IMR-90 (cell line): ENCODE results near the gene SHROOM3. TPM values are rescaled to one million over a fixed set of nuclear protein-coding genes. Genes with fewer than 3 reads are reported as not detected.

Experiments
- ATAC-seq: fragments of 200-7000 bp; cut with Tn5 transposase; 2 replicates; pipeline ENCODE4 v1.9.1; 2020; ENCODE audit warnings: low read depth, mild to moderate bottlenecking, moderate library complexity
- BruUV-seq: library from RNA; stranded (reverse); fragments of 400-500 nt; replicated peaks from 2 replicates; lab custom pipeline; 2021; lab: Mats Ljungman, UMichigan
- CTCF ChIA-PET: fragments of 300-600 bp; formaldehyde crosslinking; extraction: SDS; loops from one replicate; lab custom pipeline; 2021; ENCODE audit warnings: antibody characterized with exemption; lab: Yijun Ruan, JAX
- POLR2A ChIA-PET: fragments of 300-600 bp; sonication (Branson Sonifier 250); formaldehyde crosslinking; loops from one replicate; lab custom pipeline; 2022; ENCODE audit warnings: antibody characterized with exemption; ENCODE audit not compliant: unreplicated experiment; lab: Charles Lee
- DNase-seq: peaks from one replicate; pipeline ENCODE4 v3.0.0; 2013
- H2AFZ ChIP-seq: replicated peaks from 2 replicates; pipeline ENCODE3; 2013; ENCODE audit warnings: low read length, mild to moderate bottlenecking; ENCODE audit not compliant: poor library complexity
- H2AK5ac ChIP-seq: 2 replicates; pipeline ENCODE4 v1.6.1; 2013; ENCODE audit warnings: low read depth, low read length, inconsistent platforms
- H2AK9ac ChIP-seq: replicated peaks from 2 replicates; pipeline ENCODE3; 2013; ENCODE audit warnings: mild to moderate bottlenecking, low read depth, low read length, moderate library complexity; ENCODE audit not compliant: poor library complexity
- H2BK120ac ChIP-seq: 2 replicates; pipeline ENCODE4 v1.6.1; 2013; ENCODE audit warnings: low read depth, low read length, inconsistent platforms
- H2BK15ac ChIP-seq: 3 replicates; pipeline ENCODE4 v1.6.1; 2013; ENCODE audit warnings: low read depth, low read length, inconsistent platforms
- H2BK20ac ChIP-seq: 2 replicates; pipeline ENCODE4 v1.6.1; 2013; ENCODE audit warnings: low read depth, mild to moderate bottlenecking, inconsistent platforms, low read length, moderate library complexity
- H2BK5ac ChIP-seq: 2 replicates; pipeline ENCODE4 v1.6.1; 2013; ENCODE audit warnings: mild to moderate bottlenecking, low read depth, low read length, inconsistent platforms; ENCODE audit not compliant: poor library complexity, severe bottlenecking
- H3K14ac ChIP-seq: replicated peaks from 2 replicates; pipeline ENCODE4 v1.6.1; 2013; ENCODE audit warnings: low read depth, low read length, inconsistent platforms
- H3K18ac ChIP-seq: 2 replicates; pipeline ENCODE4 v1.6.1; 2013; ENCODE audit warnings: low read depth, low read length, control low read depth
- H3K23ac ChIP-seq: 2 replicates; pipeline ENCODE4 v1.6.1; 2013; ENCODE audit warnings: low read depth, low read length, inconsistent platforms
- H3K27ac ChIP-seq: 2 replicates; pipeline ENCODE4 v1.5.1; 2013; ENCODE audit warnings: mild to moderate bottlenecking, control low read depth, low read length; ENCODE audit not compliant: insufficient read depth
- H3K27me3 ChIP-seq: 2 replicates; pipeline ENCODE4 v1.6.1; 2013; ENCODE audit warnings: low read length; ENCODE audit not compliant: control insufficient read depth, insufficient read depth
- H3K36me3 ChIP-seq: 2 replicates; pipeline ENCODE4 v1.6.1; 2013; ENCODE audit warnings: low read length, mixed read lengths; ENCODE audit not compliant: control insufficient read depth, insufficient read depth
- H3K4ac ChIP-seq: 2 replicates; pipeline ENCODE4 v1.6.1; 2013; ENCODE audit warnings: low read depth, low read length, inconsistent platforms
- H3K4me1 ChIP-seq: 2 replicates; pipeline ENCODE4 v1.6.1; 2013; ENCODE audit warnings: low read length, mixed read lengths; ENCODE audit not compliant: control insufficient read depth, insufficient read depth
- H3K4me2 ChIP-seq: 2 replicates; pipeline ENCODE4 v1.6.1; 2013; ENCODE audit warnings: low read depth, mild to moderate bottlenecking, control low read depth, low read length, moderate library complexity
- H3K4me3 ChIP-seq: 2 replicates; pipeline ENCODE4 v1.5.1; 2013; ENCODE audit warnings: low read depth, mild to moderate bottlenecking, control low read depth, low read length, moderate library complexity; ENCODE audit not compliant: insufficient read depth
- H3K56ac ChIP-seq: 2 replicates; pipeline ENCODE4 v1.6.1; 2013; ENCODE audit warnings: low read length, inconsistent platforms; ENCODE audit not compliant: insufficient read depth; ENCODE audit errors: extremely low read depth
- H3K79me1 ChIP-seq, 2 experiments: 2 replicates each; pipeline ENCODE4 v1.6.1; 2013; ENCODE audit warnings: low read length in 2 of 2, inconsistent platforms in 1 of 2, low read depth in 1 of 2
- H3K9ac ChIP-seq: 2 replicates; pipeline ENCODE4 v1.6.1; 2013; ENCODE audit warnings: low read depth, low read length, control low read depth
- H3K9me1 ChIP-seq: 2 replicates; pipeline ENCODE4 v1.6.1; 2013; ENCODE audit warnings: low read length, inconsistent platforms; ENCODE audit not compliant: insufficient read depth
- H3K9me3 ChIP-seq: 2 replicates; pipeline ENCODE4 v1.6.1; 2013; ENCODE audit warnings: low read length; ENCODE audit not compliant: control insufficient read depth, insufficient read depth
- H4K20me1 ChIP-seq: 2 replicates; pipeline ENCODE4 v1.6.1; 2013; ENCODE audit warnings: low read length, inconsistent platforms; ENCODE audit not compliant: insufficient read depth
- H4K5ac ChIP-seq: 2 replicates; pipeline ENCODE4 v1.6.1; 2013; ENCODE audit warnings: mild to moderate bottlenecking, low read depth, low read length, control low read depth
- H4K8ac ChIP-seq, 2 experiments: 2 replicates each; pipeline ENCODE4 v1.6.1; 2013; ENCODE audit warnings: low read depth in 2 of 2, low read length in 2 of 2, control low read depth in 1 of 2, inconsistent platforms in 1 of 2
- H4K91ac ChIP-seq: 2 replicates; pipeline ENCODE4 v1.6.1; 2013; ENCODE audit warnings: low read depth, low read length, inconsistent platforms; ENCODE audit not compliant: insufficient read depth
- CEBPB ChIP-seq: IDR thresholded peaks from 2 replicates; pipeline ENCODE4 v1.6.1; 2012; ENCODE audit warnings: low read depth, low read length, improper control_type of control experiment
- CTCF ChIP-seq: conservative IDR thresholded peaks from 2 replicates; pipeline ENCODE4 v1.5.1; 2012; ENCODE audit warnings: mild to moderate bottlenecking, low read depth, low read length, improper control_type of control experiment
- MAFK ChIP-seq: IDR thresholded peaks from 2 replicates; pipeline ENCODE4 v1.6.1; 2012; ENCODE audit warnings: low read depth, low read length, improper control_type of control experiment
- MAZ ChIP-seq: IDR thresholded peaks from 2 replicates; pipeline ENCODE4 v1.6.1; 2012; ENCODE audit warnings: low read depth, mild to moderate bottlenecking, low read length, improper control_type of control experiment, moderate library complexity, borderline replicate concordance
- MXI1 ChIP-seq: IDR thresholded peaks from 2 replicates; pipeline ENCODE4 v1.6.1; 2012; ENCODE audit warnings: low read depth, mild to moderate bottlenecking, low read length, moderate library complexity, borderline replicate concordance
- RFX5 ChIP-seq: IDR thresholded peaks from 2 replicates; pipeline ENCODE4 v1.8.0; 2012; ENCODE audit warnings: low read depth, mild to moderate bottlenecking, low read length, moderate library complexity
- SMC3 ChIP-seq: fragments of 150-350 bp; IDR thresholded peaks from 2 replicates; pipeline ENCODE4 v1.6.1; 2016; ENCODE audit warnings: low read depth, mild to moderate bottlenecking, antibody characterized with exemption, low read length, moderate library complexity
- USF2 ChIP-seq: fragments of 150-350 bp; IDR thresholded peaks from 2 replicates; pipeline ENCODE4 v1.6.1; 2017; ENCODE audit warnings: mild to moderate bottlenecking, antibody characterized with exemption, low read length, low read depth
- WGBS, 2 experiments: methylation state at CpG; one replicate each; pipeline versions ENCODE4 v1.1.5 to v1.1.7; 2013; ENCODE audit warnings: missing lambda C conversion rate in 2 of 2; ENCODE audit not compliant: insufficient read length in 1 of 2; ENCODE audit errors: extremely low coverage in 2 of 2; 5-methylcytosine and 5-hydroxymethylcytosine counted together
- dilution Hi-C: fragments of 300-500 bp; cut with HindIII; formaldehyde crosslinking; loops from one replicate; pipeline ENCODE4 v1.14.3; 2018; ENCODE audit warnings: low sequenced_read_pairs; ENCODE audit not compliant: unreplicated experiment
- in situ Hi-C: fragments of 300-500 bp; cut with MboI; formaldehyde crosslinking; loops from 3 replicates; pipeline ENCODE4 v1.14.3; 2019; ENCODE audit warnings: low sequenced_read_pairs, inconsistent platforms, mixed read lengths
- intact Hi-C: fragments of 100-400 bp; cut with micrococcal nuclease; formaldehyde crosslinking; loops from 2 replicates; pipeline ENCODE4 v1.10.0; 2022
- polyA plus RNA-seq, 3 experiments: library from polyadenylated mRNA; depleted of rRNA; stranded (reverse); fragments of >200 nt; gene quantifications; 2 replicates each; pipeline ENCODE4 v1.2.3, GENCODE V29; 2012; ENCODE audit warnings: low replicate concordance in 1 of 3
- total RNA-seq: library from RNA; depleted of rRNA; stranded (reverse); fragments of >200 nt; gene quantifications from 2 replicates; pipeline ENCODE4 v1.2.3, GENCODE V29; 2012

The SHROOM3 gene
- total and polyA plus RNA-seq, 2 of the 4 experiments (the other 2 are of a cell fraction) = 10.8 to 19.5 TPM

- Histone ChIP-seq H3K4me3 (no peak overlapping the region), H3K18ac (no peak overlapping the region), H4K5ac (no peak overlapping the region), H4K8ac (no peak overlapping the region), H2BK5ac (no peak overlapping the region), H3K79me1 (no peaks in the 10 kb centered on the region), H3K36me3 (no peaks in the 10 kb centered on the region), H3K14ac (no peak overlapping the region), H2AK5ac (no peak overlapping the region), H3K27me3 (no peaks in the 10 kb centered on the region), H2AK9ac (no peak overlapping the region), H3K27ac (no peak overlapping the region), H4K91ac (no peak overlapping the region), H2BK120ac (no peak overlapping the region), H4K20me1 (no peaks in the 10 kb centered on the region), H3K23ac (no peak overlapping the region), H3K9me3 (no peaks in the 10 kb centered on the region), H2BK15ac (no peak overlapping the region), H3K4ac (no peak overlapping the region), H3K9me1 (no peaks in the 10 kb centered on the region), H3K4me1 (peaks cover 2% of the 10 kb centered on the region; the same call in 1 of the 2 replicates), H3K56ac (no peak overlapping the region), H2AFZ (no peak overlapping the region), H2BK20ac (no peak overlapping the region), H3K4me2 (no peak overlapping the region), H3K9ac (no peak overlapping the region)
- POLR2A ChIA-PET = no interaction called here
- 50% methylated on average over 5 of the region's 6 CpGs; no CpG with 5 or more reads in 1 of the 2 experiments for WGBS, 2 experiments
- TF ChIP-seq CEBPB (no peak), MXI1 (no peak), CTCF (no peak), RFX5 (no peak), USF2 (no peak), MAFK (no peak), MAZ (no peak), SMC3 (no peak)
- in situ Hi-C loops (no loop called here), dilution Hi-C loops (no loop called here), intact Hi-C loops (no loop called here)
- DNase-seq = no peak
- CTCF ChIA-PET = no interaction called here
- ATAC-seq = no peak
- BruUV-seq = no TSS peak
Observed at GRCh38 chr4:76523593-76523992, 88.6 kb downstream of the SHROOM3 start.
